MG63 (cell line): Measurements from ENCODE around the gene MAN1A2. TPM values are rescaled to one million over a fixed set of nuclear protein-coding genes. Genes with fewer than 3 reads are reported as not detected.
"Not testable (repeated sequence)": the region's sequence is repeated elsewhere in the genome, so short reads cannot be mapped to it uniquely, and the experiment has no call there.

Experiments used
- DNase-seq: peaks from one replicate; pipeline ENCODE4 v3.0.0-alpha.2; 2020
- H3K27me3 ChIP-seq: fragments of 250-450 bp; sonication (Bioruptor Pico); 2 replicates; pipeline ENCODE4 v1.5.1; 2020; ENCODE audit warnings: mild to moderate bottlenecking, moderate library complexity
- H3K36me3 ChIP-seq: fragments of 250-450 bp; sonication (Bioruptor Pico); 2 replicates; pipeline ENCODE4 v1.5.1; 2020; ENCODE audit warnings: mild to moderate bottlenecking, moderate library complexity
- H3K4me3 ChIP-seq: fragments of 250-450 bp; sonication (Bioruptor Pico); 2 replicates; pipeline ENCODE4 v1.5.1; 2020; ENCODE audit warnings: mild to moderate bottlenecking, moderate library complexity
- H3K9me3 ChIP-seq: fragments of 250-450 bp; sonication (Bioruptor Pico); 2 replicates; pipeline ENCODE4 v1.5.1; 2020; ENCODE audit warnings: mild to moderate bottlenecking, moderate library complexity
- total RNA-seq: library from RNA; depleted of rRNA; stranded (reverse); fragments of >200 nt; shearing (Covaris generic); gene quantifications from 2 replicates; pipeline ENCODE4 v1.2.3, GENCODE V29; 2014; ENCODE audit warnings: low replicate concordance

Gene MAN1A2
- total RNA-seq, 1 experiment from 2014 or later = 22.0 TPM

DNA sequence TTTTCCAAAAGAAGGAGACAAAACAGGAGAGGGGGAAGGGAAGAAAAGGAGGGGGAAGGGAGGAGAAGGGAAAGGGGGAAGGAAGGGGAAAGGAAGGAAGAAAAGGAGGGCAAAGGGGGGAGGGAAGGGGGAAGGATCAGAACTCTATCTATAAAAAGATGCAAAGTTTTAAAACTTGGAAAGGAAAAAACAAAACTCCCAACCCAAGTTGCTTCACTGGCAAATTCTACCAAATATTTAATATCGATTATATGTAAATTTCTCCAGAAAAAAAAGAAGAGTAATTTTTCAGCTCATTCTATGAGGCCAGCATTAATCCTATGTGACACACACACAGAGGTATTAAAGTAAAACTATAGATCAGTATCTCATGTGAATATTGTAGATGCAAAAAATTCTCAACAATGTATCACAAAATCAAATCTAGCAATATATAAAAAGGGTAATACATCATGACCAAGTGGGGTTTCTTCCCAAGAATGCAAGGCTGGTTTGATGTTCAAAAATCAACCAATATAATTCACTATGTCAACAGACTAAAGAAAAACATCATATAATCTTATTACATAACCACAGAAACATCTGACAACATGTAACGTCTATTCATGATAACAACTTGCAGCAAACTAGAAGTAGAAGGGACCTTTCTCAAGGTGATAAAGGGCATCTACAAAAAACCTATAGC, 57.9 kb downstream of the MAN1A2 start:
- Histone ChIP-seq H3K27me3 (no peaks in the 10 kb centered on the region), H3K9me3 (peaks cover 24% of the 10 kb centered on the region), H3K36me3 (peaks cover 8% of the 10 kb centered on the region; the same call in 1 of the 2 replicates), H3K4me3 (no peak overlapping the region)
- no peak for DNase-seq

DNA sequence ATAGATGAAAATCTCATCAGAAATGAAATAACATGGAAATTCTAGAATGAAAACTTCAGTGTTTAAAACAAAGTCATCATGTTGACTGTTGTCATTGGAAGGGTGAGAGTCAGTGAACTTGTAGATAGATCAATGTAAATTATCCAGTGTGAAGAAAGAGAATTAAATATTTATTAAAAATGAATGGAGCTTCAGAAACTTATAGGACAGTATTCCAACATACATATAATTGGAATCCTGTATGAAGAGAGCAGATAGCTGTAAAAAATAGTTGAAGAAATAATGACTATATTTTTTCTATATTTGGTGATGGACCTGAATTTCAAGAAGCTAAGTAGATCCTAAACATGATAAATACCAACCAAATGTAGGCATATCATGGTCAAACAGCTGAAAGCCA, 60.0 kb downstream of the MAN1A2 start:
- DNase-seq = no peak
- H3K4me3 ChIP-seq = no peak overlapping the region

DNA sequence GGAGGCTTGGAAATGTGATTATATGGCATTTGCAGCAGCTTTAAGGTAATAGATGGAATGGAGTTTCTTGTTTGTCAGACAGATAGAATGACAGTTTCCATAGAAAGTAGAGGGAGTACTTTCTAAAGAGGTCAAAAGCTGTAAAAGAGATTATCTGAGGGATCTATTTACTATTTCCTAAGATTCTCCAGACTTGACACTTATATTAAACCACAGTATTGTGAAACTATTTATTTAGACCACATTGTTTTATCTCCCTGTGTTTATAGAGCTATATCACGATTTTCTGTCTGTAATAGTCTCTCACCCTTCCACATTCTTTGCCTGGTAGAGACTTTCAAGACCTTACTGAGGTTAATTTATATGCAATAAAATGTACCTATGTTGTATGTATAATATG, 66.7 kb downstream of the MAN1A2 start:
- H3K36me3 ChIP-seq = no peaks in the 10 kb centered on the region
- no peaks in the 10 kb centered on the region for H3K27me3 ChIP-seq
- H3K9me3 ChIP-seq = no peaks in the 10 kb centered on the region
- DNase-seq = no peak
- no peak overlapping the region for H3K4me3 ChIP-seq

More for the DNA sequence above, 60.0 kb downstream of the MAN1A2 start:
- H3K9me3 ChIP-seq = peaks cover 24% of the 10 kb centered on the region
- no peaks in the 10 kb centered on the region for H3K27me3 ChIP-seq
- H3K36me3 ChIP-seq = peaks cover 8% of the 10 kb centered on the region; the same call in 1 of the 2 replicates

DNA sequence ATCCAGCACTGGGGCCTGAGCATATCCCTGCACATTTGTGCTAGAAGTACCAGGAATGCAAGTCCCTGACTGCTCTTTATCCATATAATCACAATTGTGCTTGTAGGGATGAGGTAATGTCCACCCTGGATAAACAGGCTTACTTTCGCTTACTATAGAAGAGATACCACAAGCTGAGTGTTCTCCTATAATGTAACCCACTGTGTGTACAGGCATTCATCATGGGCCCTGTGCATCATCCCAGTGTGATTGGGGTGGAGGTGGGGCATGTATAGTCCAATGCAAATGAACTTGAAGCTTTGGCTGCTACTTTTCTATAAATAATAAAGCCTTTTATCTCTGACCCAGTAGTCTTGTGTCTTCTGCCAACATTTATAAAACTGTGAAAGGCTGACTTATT, 69.3 kb downstream of the MAN1A2 start:
- no peak for DNase-seq
- H3K4me3 ChIP-seq = no peak overlapping the region
- no peaks in the 10 kb centered on the region for H3K27me3 ChIP-seq
- no peaks in the 10 kb centered on the region for H3K36me3 ChIP-seq
- H3K9me3 ChIP-seq = no peaks in the 10 kb centered on the region

DNA sequence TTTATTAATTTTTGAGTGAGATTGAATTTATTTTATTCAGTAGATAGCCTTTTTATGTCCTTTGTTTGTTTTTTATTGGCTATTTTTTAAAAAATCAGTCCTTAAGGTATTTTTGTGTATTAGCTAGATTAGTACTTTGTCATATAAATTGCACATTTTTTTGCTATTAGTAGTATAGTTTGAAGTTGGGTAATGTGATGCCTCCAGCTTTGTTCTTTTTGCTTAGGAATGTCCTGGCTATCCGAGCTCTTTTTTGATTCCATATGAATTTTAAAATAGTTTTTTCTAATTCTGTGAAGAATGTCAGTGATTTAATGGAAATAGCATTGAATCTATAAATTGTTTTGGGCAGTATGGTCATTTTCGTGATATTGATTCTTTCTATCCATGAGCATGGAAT, 80.4 kb downstream of the MAN1A2 start:
- Histone ChIP-seq H3K36me3 (peaks cover 3% of the 10 kb centered on the region; the same call in 1 of the 2 replicates), H3K9me3 (peaks cover 11% of the 10 kb centered on the region), H3K27me3 (no peaks in the 10 kb centered on the region), H3K4me3 (no peak overlapping the region)
- DNase-seq = no peak

DNA sequence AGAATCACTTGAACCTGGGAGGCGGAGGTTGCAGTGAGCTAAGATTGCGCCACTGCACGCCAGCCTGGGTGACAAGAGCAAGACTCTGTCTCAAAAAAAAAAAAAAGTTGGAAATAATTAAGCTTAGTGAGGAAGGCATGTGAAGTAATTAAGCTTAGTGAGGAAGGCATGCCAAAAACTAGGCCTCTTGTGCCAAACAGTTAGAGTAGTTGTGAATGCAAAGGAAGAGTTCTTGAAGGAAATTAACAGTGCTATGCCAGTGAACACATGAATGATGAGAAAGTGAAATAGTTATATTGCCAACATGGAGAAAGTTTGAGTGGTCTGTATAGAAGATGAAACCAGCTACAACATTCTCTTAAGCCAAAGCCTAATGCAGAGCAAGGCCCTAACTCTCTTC, 85.0 kb downstream of the MAN1A2 start:
- Histone ChIP-seq H3K9me3 (no peaks in the 10 kb centered on the region), H3K36me3 (peaks cover 3% of the 10 kb centered on the region; the same call in 1 of the 2 replicates), H3K4me3 (no peak overlapping the region), H3K27me3 (no peaks in the 10 kb centered on the region)
- DNase-seq = no peak

DNA sequence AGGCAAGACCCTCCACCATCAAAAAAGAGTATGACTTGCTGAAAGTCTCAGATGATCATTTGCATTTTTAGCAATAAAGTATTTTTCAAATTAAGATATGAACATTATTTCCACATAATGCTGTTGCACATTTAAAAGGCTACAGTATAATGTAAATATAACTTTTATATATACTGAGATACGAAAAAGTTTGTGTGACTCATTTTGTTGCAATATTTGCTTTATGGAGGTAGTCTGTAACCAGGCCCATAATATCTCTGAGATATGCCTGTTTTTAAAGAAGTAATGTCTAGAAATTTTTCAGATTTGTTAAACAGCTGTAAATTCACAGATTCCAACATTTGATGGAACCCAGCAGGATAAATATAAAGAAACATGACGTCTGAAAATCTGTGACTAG, 86.7 kb downstream of the MAN1A2 start:
- H3K4me3 ChIP-seq = no peak overlapping the region
- DNase-seq = no peak
- H3K36me3 ChIP-seq = peaks cover 3% of the 10 kb centered on the region; the same call in 1 of the 2 replicates
- no peaks in the 10 kb centered on the region for H3K27me3 ChIP-seq
- no peaks in the 10 kb centered on the region for H3K9me3 ChIP-seq

DNA sequence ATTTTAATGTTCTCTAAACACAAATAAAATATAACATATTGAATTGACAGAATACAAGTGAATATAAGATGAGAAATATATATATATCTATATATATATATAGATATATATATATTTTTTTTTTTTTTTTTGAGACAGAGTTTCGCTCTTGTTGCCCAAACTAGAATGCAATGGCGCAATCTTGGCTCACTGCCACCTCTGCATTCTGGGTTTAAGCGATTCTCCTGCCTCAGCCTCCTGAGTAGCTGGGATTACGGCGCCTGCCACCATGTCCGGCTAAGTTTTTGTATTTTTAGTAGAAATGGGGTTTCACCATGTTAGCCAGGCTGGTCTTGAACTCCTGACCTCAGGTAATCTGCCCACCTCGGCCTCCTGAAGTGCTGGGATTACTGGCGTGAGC, 91.2 kb downstream of the MAN1A2 start:
- H3K4me3 ChIP-seq, DNase-seq, H3K27me3 ChIP-seq, H3K9me3 ChIP-seq, H3K36me3 ChIP-seq: not testable (repeated sequence)

DNA sequence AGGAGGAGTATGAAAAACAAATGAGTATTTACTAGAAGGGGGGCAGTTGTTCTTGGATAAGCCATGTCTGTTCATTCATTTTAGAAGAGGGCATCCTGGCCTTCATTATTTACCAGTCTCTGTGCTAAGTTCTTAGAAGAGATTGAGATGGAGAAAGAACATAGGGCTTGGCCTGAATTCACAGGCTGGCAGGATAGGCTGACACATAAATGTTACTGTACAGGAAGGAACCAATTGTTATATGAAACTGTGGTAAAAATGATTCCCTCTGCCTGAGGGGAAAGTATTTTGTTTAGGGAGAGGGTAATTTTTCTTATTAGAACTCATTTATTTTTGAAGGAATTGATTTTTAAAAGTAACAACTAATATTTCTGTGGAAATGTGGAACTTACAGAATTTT, 99.5 kb downstream of the MAN1A2 start:
- H3K4me3 ChIP-seq = no peak overlapping the region
- H3K36me3 ChIP-seq = no peaks in the 10 kb centered on the region
- no peaks in the 10 kb centered on the region for H3K9me3 ChIP-seq
- H3K27me3 ChIP-seq = no peaks in the 10 kb centered on the region
- DNase-seq = peak; percentile 5

DNA sequence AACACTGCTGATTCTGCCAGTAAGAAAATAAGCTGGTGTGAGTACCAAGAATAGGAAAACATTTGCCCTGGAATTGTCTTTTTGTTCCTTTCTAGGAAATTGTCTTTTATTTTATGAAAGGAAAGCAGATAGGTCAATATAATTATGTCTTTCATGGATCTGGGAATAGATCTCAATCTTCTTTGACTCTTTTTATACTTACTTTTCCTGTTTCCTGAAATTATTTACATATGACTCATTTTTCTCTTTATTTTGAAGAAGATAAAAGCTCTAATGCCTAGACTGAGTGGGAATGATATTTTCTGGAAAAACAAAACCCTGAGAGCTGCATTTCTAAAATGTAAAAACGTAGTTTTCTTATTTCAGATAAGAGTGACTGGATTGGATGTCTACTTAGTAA, 100.1 kb downstream of the MAN1A2 start:
- no peaks in the 10 kb centered on the region for H3K27me3 ChIP-seq
- H3K36me3 ChIP-seq = no peaks in the 10 kb centered on the region
- no peak for DNase-seq

DNA sequence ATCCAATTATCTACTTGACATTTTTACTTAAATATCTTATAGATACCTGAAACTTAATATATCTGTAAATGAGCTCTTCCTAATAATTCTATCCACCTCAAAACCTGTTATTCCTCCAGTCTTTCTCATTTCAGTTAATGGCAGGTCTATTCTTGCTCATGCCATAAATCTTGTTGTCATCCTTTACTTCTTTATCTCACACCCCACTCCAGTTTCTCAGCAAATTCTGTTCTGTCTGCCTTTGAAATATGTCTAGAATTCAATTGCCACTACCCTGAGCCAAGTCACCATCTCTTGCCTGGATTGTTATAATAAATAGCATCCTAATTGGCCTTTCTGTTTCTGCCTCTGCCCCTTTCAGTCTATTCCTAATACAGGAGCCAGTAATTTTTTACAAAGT, 105.8 kb downstream of the MAN1A2 start:
- DNase-seq = no peak
- Histone ChIP-seq H3K9me3 (peaks cover 4% of the 10 kb centered on the region; the same call in 1 of the 2 replicates), H3K36me3 (peaks cover 5% of the 10 kb centered on the region; the same call in 1 of the 2 replicates), H3K27me3 (no peaks in the 10 kb centered on the region), H3K4me3 (no peak overlapping the region)

More for the DNA sequence above, 100.1 kb downstream of the MAN1A2 start:
- Histone ChIP-seq H3K4me3 (no peak overlapping the region), H3K9me3 (no peaks in the 10 kb centered on the region)

DNA sequence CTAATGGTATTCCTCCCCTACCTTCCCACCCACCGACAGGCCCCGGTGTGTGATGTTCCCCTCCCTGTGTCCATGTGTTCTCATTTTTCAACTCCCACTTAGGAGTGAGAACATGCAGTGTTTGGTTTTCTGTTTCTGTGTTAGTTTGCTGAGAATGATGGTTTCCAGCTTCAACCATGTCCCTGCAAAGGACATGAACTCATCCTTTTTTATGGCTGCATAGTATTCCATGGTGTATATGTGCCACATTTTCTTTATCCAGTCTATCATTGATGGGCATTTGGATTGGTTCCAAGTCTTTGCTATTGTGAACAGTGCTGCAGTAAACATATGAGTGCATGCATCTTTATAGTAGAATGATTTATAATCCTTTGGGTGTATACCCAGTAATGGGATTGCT, 108.2 kb downstream of the MAN1A2 start:
- not testable (repeated sequence) for DNase-seq, H3K4me3 ChIP-seq, H3K27me3 ChIP-seq, H3K9me3 ChIP-seq, H3K36me3 ChIP-seq

DNA sequence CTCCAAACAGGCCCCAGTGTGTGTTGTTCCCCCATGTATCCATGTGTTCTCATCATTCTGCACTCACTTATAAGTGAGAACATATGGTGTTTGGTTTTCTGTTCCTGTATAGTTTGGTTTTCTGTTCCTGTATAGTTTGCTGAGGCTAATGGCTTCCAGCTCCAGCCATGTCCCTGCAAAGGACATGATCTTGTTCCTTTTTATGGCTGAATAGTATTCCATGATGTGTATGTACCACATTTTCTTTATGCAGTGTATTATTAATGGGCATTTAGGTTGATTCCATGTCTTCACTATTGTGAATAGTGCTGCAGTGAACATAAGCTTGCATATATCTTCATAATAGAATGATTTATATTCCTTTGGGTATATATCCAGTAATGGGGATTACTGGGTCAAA, 111.8 kb downstream of the MAN1A2 start:
- H3K4me3 ChIP-seq = no peak overlapping the region
- H3K27me3 ChIP-seq = no peaks in the 10 kb centered on the region
- peaks cover 8% of the 10 kb centered on the region; the same call in 1 of the 2 replicates for H3K36me3 ChIP-seq
- H3K9me3 ChIP-seq = peaks cover 4% of the 10 kb centered on the region; the same call in 1 of the 2 replicates
- DNase-seq = no peak

DNA sequence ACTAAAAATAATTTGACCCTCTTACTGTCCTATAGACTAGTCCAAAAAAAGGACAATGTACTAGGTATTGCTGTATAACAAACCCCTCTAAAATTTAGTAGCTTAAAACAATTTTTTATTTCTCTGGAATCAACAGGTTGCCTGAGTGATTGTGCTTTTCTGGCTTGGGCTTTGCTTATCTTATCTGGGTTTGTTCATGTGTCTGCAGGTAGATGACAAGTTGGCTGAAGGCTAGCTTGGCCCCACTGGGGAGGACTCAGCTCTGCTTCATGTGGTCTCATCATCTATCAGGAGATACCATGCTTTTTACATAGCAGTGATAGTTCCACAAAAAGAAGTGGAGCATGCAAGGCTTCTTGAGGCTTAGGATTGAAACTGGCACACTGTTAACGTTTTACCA, 114.2 kb downstream of the MAN1A2 start:
- Histone ChIP-seq H3K9me3 (no peaks in the 10 kb centered on the region), H3K36me3 (peaks cover 6% of the 10 kb centered on the region; the same call in 1 of the 2 replicates), H3K27me3 (no peaks in the 10 kb centered on the region), H3K4me3 (no peak overlapping the region)
- no peak for DNase-seq

DNA sequence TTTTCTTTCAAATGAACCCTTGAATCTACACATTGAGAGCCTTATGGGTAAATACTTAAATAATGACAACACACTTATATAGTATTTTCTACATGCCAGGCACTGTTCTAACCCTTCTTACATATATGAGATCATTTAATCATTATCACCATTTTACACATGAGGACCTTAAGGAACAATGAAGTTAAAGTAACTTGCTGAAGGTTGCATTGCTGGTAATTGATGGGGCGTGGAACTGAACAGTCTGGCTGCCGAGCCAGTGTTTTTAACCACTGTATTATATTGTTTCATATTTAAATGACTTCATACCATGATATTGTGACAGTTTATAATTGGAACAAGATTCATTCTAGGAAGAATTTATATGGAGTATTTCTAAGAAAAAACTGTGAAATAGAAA, 126.7 kb downstream of the MAN1A2 start:
- DNase-seq = no peak
- Histone ChIP-seq H3K4me3 (no peak overlapping the region), H3K36me3 (no peaks in the 10 kb centered on the region), H3K27me3 (no peaks in the 10 kb centered on the region), H3K9me3 (no peaks in the 10 kb centered on the region)

DNA sequence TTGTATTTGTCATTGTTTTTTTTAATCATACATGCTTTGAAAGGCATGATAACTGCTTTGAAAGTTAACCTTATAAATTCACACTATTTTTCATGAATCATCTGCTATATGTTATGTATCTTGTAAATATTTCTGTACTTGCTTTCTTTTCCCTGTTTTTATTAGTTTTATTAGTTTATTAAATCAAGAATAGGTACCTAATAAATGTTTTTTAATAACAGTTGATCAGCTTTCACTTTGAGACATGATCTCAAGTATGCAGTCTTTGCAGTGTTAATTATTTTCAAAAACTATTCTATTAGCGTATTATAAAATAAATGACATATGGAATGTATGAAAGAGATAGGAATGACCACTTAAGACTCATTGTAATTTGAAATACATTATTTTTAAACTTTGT, 127.8 kb downstream of the MAN1A2 start:
- H3K9me3 ChIP-seq = no peaks in the 10 kb centered on the region
- no peak overlapping the region for H3K4me3 ChIP-seq
- no peak for DNase-seq

DNA sequence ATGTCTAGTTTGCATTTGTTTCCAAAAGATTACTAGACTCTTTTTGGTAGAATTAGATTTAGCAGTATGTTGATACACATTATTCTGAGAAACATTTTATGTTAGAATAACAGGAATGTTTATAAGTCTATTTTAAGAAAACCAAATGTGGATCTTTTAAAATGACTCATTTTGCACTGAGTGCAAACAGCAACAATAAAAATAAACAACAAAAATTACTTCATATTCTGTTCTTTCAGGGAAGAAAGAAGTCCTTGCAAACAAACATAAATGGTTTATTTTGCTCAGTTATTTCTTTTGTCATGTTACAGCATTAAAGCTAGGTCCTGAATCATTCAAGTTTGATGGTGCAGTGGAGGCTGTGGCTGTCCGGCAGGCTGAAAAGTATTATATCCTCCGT, 131.8 kb downstream of the MAN1A2 start:
- Histone ChIP-seq H3K36me3 (no peaks in the 10 kb centered on the region; the same call in 1 of the 2 replicates), H3K9me3 (no peaks in the 10 kb centered on the region), H3K27me3 (no peaks in the 10 kb centered on the region), H3K4me3 (no peak overlapping the region)
- no peak for DNase-seq

More for the DNA sequence above, 127.8 kb downstream of the MAN1A2 start:
- Histone ChIP-seq H3K27me3 (no peaks in the 10 kb centered on the region), H3K36me3 (no peaks in the 10 kb centered on the region)

DNA sequence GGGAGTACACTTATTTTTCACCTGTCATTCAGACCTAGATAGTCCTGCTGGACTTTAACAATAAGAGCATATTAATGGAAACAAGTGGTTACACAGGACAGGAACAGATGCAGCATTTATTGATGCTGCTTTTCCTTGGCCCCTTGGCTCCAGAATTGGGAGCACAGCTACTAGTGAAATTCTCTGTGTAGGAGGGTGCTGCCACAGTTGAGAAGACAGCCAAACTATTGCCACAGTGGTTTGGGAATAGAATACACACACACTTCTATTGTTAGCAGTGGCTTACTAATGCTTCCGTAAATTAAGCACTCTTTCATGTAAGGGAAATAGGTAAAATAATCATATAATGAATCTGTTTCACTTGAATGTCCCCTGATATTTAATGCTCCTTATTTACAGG, 133.3 kb downstream of the MAN1A2 start:
- Histone ChIP-seq H3K9me3 (no peaks in the 10 kb centered on the region), H3K36me3 (no peaks in the 10 kb centered on the region; the same call in 1 of the 2 replicates), H3K4me3 (no peak overlapping the region), H3K27me3 (no peaks in the 10 kb centered on the region)
- DNase-seq = no peak
